Activated T-cell treated with anti-CD3 and anti-CD28 coated beads for 4 hours (primary cell): ENCODE measurements around the gene KCNJ6.
"Not testable (repeated sequence)": the region's sequence is repeated elsewhere in the genome, so short reads cannot be mapped to it uniquely, and the experiment has no call there.

Experiments used
- DNase-seq: peaks from one replicate; pipeline ENCODE4 v3.0.0-alpha.2; 2020

KCNJ6 gene

DNA sequence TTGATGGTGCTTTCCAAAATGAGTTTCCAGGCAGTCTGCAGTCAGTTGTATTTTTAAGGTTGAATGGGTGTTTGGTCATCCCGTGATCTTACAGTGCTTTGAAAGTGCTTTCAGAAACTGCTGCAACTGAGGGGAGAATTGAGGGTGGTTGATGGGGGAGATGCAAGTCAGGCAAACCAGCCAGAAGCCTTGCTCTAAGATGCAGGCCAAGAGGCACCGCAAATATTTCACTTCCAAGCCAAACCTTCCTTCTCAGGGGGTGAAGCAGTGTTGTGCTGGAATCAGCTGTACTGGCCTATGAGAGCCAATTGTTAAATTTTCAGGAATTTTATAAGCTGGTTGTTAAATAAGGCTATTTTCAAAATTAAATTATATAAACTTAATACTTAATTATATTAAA is 151.6 kb downstream of the KCNJ6 start:
- no peak for DNase-seq

DNA sequence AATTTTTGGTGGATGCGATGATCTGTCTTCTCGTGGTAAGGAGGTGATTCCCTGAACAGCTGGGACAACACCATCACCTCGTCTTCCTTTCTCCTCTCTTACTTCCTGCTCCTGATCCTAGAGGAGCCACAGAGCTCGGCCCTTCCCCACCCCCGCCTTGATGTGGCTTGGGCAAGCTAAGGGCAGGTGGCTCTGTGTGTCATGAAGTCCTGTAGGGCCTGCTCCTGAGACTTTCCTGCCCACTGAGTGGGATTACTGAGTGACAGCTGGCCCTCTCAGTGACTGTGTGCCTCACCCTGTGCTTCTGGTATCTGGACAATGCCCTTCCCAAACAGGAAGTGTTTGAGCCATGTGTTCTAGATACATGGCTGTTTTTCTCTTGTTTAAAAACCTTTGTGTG is 153.0 kb downstream of the KCNJ6 start:
- DNase-seq, result no peak

GRCh38 chr21:37762606-37763005 is 153.7 kb downstream of the KCNJ6 start:
- DNase-seq, result no peak

DNA sequence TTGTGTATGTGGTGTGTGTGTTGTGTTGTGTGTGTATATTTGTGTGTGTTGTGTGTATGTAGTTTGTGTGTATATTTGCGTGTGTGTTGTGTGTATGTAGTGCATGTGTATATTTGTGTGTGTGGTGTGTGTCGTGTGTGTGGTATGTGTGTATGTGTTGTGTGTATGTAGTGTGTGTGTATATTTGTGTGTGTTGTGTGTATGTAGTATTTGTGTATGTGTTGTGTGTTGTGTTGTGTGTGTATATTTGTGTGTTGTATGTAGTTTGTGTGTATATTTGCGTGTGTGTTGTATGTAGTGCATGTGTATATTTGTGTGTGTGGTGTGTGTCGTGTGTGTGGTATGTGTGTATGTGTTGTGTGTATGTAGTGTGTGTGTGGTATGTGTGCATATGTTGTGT is 154.9 kb downstream of the KCNJ6 start:
- DNase-seq, result not testable (repeated sequence)

DNA sequence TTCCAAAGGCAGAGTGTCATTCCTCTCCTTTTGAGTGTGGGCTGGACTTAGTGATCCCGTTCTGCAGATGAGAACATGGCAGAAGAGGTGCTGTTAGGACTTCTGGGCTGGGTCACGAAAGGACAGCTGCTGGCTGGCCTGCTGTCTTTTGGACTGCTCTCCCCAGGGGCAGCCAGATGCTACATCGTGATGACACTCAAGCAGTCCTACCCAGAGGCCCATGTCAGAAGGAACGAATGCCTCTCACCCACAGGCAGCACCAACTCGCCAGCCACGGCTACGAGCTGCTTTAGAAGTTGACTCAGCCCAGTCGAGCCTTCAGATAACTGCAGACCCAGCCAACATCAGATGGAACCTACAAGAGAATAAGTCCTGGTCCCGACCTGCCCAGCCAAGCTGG is 156.5 kb downstream of the KCNJ6 start:
- DNase-seq, result no peak

- DNase-seq, result no peak
Observed at GRCh38 chr21:37758982-37759381, 157.3 kb downstream of the KCNJ6 start.

DNA sequence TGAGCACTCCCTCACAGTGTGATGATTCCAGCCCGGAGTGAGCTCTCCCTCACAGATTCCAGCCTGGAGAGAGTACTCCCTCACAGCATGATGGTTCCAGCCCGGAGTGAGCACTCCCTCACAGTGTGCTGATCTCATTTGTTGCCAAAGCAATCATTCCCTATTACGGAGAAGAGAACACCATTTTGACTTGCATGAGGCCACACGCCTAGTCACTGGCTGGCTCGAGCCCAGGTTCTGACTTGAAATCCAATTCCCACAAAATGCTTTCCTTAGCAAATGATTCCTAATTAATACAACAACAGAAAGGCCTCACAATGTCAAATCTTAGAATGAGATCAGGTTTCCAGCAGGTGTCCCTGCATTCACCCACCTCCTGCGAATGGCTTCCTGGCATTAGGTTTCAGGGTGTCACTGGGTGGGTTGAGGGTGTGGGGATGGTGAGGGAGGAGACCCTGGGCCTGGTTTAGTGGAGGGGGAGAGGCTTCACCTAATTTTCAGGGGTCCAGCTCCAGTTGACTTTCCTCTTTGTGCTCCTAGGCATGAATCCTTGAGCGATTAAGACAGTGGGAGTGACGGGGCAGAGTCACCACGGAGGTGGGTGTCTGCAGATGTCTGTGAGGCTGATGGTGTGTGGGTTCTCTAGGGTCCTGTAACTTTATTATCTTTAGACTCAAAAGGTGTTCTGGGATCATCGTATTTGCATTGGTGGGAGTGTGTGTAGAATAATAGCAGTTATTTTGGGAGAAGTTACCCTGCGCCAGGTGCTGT is 158.5 kb downstream of the KCNJ6 start:
- DNase-seq, result no peak

GRCh38 chr21:37753122-37753599 is 163.1 kb downstream of the KCNJ6 start:
- no peak for DNase-seq

DNA sequence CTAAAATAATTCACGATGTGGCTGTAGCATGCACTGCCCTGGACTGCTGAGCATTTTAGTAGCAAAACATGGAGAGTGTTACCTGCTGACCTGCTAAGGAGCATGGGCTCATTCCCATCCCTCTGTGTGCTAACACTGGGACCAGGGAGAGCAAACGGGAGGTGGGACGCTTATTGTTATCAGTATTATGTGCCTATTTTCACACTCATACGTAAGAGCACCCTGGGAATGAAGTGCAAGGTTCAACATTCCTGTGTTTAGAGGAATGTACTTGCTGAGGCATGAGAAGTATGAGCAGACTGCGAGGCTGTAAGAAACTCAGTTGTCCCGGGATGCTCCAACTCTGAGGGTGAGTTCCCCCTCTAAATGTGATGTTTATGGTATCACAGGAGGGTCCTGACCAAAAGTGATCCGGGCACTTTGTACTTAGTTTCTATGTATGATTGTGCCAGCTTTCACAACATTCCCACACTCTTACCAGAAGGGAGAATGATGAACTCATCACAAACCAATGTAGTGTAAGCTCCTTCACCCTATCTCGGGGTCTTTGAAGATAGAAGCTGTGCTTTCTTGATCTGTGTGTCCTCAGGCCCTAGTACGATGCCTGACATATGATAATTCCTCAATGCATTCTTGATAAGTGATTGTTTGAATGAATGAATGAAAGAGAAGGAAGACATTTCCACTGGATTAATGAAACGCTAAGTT is 164.8 kb downstream of the KCNJ6 start:
- no peak for DNase-seq

DNA sequence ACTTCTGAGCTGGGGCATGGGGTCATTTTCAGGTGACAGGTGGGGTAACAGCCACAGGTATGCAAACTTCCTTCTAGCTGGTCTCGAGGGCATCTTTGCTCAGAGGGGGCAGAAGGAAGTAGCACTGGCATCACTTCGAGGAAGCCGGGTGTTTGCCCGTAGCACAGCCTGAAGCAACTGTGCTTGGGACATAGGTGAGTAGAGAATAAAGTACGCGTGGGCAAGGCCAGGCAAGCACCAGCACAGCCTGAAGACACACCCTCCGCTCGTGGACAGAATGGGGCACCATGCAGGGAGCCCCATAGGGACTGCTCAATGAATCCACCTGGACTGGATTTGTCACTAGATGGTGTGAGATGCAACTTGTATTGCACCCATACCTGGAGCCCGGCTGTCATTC is 167.1 kb downstream of the KCNJ6 start:
- DNase-seq, result no peak

DNA sequence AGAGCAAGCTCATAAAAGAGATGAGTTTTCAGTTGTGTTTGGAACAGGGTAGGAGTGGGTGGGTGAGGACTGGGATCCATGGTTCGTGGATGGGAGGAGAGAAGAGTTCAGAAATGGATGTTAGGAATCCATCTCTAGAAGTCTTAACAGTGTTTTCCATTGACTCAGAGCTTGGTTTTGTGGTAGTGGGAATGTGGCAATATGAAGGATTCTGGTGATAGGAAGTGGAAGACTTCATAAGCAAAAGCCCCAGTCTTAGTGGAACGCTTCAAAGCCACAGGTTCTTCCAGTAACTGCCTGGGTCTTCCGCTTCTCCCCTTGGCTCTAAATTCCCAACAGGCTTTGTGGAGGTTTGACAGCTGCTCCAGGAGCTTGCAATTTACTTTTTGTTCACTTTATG is 167.9 kb downstream of the KCNJ6 start:
- DNase-seq, result no peak

DNA sequence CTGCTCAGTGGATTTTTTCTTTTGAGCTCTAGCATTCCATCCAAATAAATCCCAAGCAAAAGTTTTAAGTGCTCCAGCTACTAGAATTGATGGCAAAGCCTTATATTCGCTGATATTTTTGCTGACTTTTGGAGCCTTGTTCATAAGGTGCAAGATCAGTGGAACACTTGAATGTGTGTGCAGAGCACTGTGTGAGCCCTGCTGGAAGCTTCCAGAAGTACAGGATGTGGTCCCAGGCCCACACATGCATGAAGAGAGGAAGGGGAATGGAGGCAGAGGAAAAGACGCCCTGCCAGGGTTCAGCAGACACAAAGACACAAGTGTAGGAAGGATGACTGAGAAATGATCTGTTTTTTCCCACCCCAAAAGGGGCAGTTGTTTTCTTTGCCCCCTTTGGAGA is 169.4 kb downstream of the KCNJ6 start:
- no peak for DNase-seq

DNA sequence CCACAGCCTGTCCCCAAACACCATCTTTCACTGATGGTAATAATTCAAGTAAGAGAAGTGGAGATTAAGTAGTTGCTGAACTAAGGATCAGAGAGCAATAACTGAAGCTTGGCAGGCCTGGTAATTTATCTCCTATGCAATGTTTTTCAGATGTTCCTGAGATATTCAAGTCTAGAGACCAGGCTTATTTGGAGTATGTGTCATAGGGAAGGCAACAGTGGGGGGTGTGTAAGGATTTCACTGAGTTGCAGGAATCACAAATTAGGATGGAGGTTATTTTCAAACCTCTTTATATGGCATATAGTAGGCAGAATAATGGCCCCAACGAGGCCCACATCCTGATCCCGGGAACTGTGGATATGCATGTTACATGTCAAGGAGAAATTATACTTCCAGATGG is 171.7 kb downstream of the KCNJ6 start:
- no peak for DNase-seq

DNA sequence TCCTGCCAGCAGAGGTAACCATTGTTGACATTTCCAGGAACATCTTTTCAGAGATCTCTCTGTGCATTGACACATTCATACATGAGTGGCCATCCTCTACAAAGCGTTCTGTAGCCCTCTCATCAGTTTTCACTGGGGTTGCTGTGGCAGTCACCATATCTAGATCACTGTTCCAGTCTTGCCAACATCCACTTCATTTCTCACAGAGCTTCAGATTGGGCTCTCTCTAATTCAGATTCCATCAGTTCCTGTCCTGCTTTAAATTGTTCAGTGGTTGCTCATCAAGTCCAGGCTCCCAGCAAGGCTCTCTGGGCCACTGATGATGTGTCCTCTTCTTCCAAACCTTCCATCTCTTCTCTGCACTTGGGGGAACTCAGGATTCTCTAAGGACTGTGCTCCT is 173.7 kb downstream of the KCNJ6 start:
- no peak for DNase-seq

DNA sequence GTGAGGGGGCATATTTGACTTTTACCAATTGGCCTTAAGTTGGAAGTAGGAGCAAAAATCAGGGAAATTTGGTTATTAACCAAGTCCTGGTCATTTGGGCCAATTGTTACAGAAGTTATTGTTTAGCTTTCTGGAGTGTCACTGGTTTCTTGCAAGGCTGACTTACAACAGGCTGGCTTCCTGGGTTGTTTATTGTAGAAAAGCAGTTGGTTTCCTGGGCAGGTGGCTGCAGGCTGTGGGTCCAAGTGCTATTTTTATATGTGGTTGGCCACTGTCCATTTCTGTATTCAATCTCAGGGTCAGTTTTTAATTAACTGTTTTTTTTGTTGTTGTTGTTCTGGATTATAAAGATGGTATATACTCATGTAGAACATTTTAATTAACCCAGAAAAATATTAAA is 174.1 kb downstream of the KCNJ6 start:
- no peak for DNase-seq

DNA sequence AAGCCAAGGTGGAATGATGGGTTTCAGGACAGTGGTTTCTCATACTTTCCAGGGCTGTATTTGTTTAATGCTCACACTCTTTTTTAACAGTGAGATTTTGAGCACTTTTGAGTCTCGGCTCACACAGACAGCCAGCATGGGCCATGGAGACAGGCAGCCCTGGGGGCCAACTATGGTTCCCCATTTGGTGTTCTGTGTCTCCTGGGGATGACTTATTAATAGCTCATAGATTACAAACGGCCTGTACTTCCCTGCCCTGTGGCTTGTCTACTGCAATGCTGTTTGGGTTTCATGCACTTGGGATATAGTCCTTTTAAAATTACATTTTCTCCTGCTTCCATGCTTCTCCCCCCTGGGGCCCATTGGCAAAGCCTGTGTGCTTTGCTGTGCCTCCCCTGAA is 178.3 kb downstream of the KCNJ6 start:
- no peak for DNase-seq

DNA sequence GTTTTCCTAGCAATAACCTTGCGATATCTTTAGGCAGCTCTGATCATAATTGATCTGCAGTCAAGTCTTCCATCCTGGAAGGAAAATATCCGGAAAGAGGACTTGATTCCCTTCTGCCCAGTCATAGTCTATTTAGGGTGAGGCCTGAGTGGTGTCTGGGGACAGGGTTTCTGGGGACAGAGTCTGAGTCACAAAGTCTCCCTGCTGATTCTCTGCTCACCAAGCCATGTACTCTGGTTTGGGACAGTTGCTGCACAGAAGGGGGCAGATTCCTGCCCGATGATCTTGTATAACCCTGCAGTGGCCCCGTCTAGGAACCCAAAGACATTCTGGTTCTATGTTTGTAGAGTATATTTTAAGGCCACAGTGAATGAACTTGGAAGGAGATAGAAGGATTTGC is 178.8 kb downstream of the KCNJ6 start:
- DNase-seq, result no peak

- DNase-seq, result no peak
Observed at GRCh38 chr21:37734846-37735245, 181.4 kb downstream of the KCNJ6 start.

- no peak for DNase-seq
Observed at GRCh38 chr21:37732927-37733326, 183.3 kb downstream of the KCNJ6 start.

- no peak for DNase-seq
Observed at GRCh38 chr21:37724201-37724600, 192.1 kb downstream of the KCNJ6 start.

GRCh38 chr21:37717534-37717933 is 198.7 kb downstream of the KCNJ6 start:
- no peak for DNase-seq

- not testable (repeated sequence) for DNase-seq
Observed at GRCh38 chr21:37712569-37712934, 203.7 kb downstream of the KCNJ6 start.

- no peak for DNase-seq
Observed at GRCh38 chr21:37711836-37712568, 204.3 kb downstream of the KCNJ6 start.

GRCh38 chr21:37711286-37711829 is 204.9 kb downstream of the KCNJ6 start:
- DNase-seq, result no peak
